Skeletal muscle satellite cell (primary cell): ENCODE results near the gene CTIF.
"Not testable (repeated sequence)": the region's sequence is repeated elsewhere in the genome, so short reads cannot be mapped to it uniquely, and the experiment has no call there.

ENCODE experiments used
- H3K27me3 ChIP-seq: 2 replicates; pipeline ENCODE4 v1.7.0; 2013; ENCODE audit warnings: low read length; ENCODE audit not compliant: control insufficient read depth, insufficient read depth
- H3K36me3 ChIP-seq: 2 replicates; pipeline ENCODE4 v1.7.0; 2013; ENCODE audit warnings: mild to moderate bottlenecking, control low read depth, low read length; ENCODE audit not compliant: insufficient read depth
- H3K4me1 ChIP-seq: 2 replicates; pipeline ENCODE4 v1.7.0; 2013; ENCODE audit warnings: low read length; ENCODE audit not compliant: control insufficient read depth, insufficient read depth
- H3K4me2 ChIP-seq: 2 replicates; pipeline ENCODE4 v1.7.0; 2013; ENCODE audit warnings: mild to moderate bottlenecking, low read length
- H3K4me3 ChIP-seq: 2 replicates; pipeline ENCODE4 v1.7.0; 2013; ENCODE audit warnings: low read length
- H3K9ac ChIP-seq: 2 replicates; pipeline ENCODE4 v1.7.0; 2013; ENCODE audit warnings: mild to moderate bottlenecking, low read depth, low read length, moderate library complexity
- H3K9me3 ChIP-seq: replicated peaks from 2 replicates; pipeline ENCODE4 v1.7.0; 2013; ENCODE audit warnings: mild to moderate bottlenecking, control low read depth, low read length

The CTIF gene

GRCh38 chr18:48715711-48716361, 177.0 kb downstream of the CTIF start:
- H3K9ac ChIP-seq = no peak overlapping the region
- no peaks in the 10 kb centered on the region for H3K27me3 ChIP-seq
- no peaks in the 10 kb centered on the region for H3K9me3 ChIP-seq
- H3K4me2 ChIP-seq = no peak overlapping the region
- H3K4me3 ChIP-seq = no peak overlapping the region
- peaks cover 24% of the 10 kb centered on the region for H3K4me1 ChIP-seq
- peaks cover 22% of the 10 kb centered on the region for H3K36me3 ChIP-seq

- not testable (repeated sequence) for H3K9ac ChIP-seq, H3K4me3 ChIP-seq, H3K9me3 ChIP-seq, H3K4me2 ChIP-seq, H3K27me3 ChIP-seq
- H3K36me3 ChIP-seq = peaks cover 22% of the 10 kb centered on the region
- H3K4me1 ChIP-seq = peaks cover 26% of the 10 kb centered on the region
Observed at GRCh38 chr18:48717227-48717626, 178.4 kb downstream of the CTIF start.

DNA sequence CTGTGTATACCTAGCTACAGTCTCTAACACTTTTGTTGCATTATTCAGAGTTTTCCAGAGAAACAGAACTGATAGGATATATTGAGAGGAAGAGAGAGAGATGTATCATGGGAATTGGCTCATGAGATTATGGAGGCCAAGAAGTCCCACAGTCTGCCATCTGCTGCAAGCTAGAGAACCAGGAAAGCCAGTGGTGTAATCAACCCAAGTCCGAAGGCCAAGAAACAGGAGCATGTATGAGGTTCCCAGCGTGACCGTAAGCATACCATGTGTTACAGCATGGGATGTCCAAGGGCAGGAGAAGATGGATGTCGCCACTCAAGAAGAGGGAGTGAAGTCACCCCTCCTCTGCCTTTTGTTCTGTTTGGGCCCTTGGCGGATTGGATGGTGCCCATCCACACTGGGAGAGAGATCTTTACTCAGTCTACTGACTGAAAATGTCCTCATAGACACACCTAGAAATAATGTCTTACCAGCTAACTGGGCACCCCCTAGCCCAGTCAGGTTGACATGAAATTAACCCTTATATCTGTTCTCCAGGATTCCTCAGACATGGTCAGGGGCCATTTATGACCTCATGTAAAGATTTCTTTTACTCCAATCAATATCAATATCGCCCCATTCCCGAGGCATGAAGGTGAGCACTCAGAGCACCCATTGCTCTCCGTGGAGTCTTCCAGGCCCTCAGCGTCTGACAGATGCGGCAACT, 179.6 kb downstream of the CTIF start:
- H3K36me3 ChIP-seq = peaks cover 28% of the 10 kb centered on the region
- H3K27me3 ChIP-seq = no peaks in the 10 kb centered on the region
- H3K4me2 ChIP-seq = no peak overlapping the region
- H3K4me3 ChIP-seq = no peak overlapping the region
- no peaks in the 10 kb centered on the region for H3K9me3 ChIP-seq
- no peak overlapping the region for H3K9ac ChIP-seq
- peaks cover 22% of the 10 kb centered on the region for H3K4me1 ChIP-seq

- Histone ChIP-seq H3K9ac (no peak overlapping the region), H3K36me3 (peaks cover 26% of the 10 kb centered on the region), H3K4me3 (no peak overlapping the region), H3K4me1 (peaks cover 22% of the 10 kb centered on the region), H3K4me2 (no peak overlapping the region), H3K9me3 (no peaks in the 10 kb centered on the region), H3K27me3 (no peaks in the 10 kb centered on the region)
Observed at GRCh38 chr18:48719388-48719787, 180.6 kb downstream of the CTIF start.

- Histone ChIP-seq H3K36me3 (peaks cover 20% of the 10 kb centered on the region), H3K27me3 (no peaks in the 10 kb centered on the region), H3K4me1 (peaks cover 22% of the 10 kb centered on the region), H3K4me2 (peak overlapping the region; percentile 36), H3K9me3 (no peaks in the 10 kb centered on the region), H3K4me3 (no peak overlapping the region), H3K9ac (no peak overlapping the region)
Observed at GRCh38 chr18:48719974-48720654, 181.3 kb downstream of the CTIF start.

DNA sequence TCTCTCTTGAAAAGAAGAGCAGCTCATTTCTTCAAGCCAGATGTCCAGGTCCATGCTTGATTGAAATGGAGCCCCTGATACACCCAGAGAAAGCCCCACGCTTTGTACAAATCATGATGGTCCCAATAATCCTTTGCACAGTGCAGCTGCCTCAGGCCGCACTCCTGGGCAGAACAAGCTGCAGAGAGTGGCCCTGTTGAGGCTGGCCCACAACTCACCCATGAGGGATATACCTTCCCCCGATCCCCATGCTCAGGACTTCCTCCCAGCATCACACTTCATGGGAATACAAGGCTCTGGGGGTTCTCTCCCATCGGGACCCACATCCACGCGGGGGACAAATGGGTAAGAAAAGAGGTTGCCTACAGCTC, 181.8 kb downstream of the CTIF start:
- H3K27me3 ChIP-seq = no peaks in the 10 kb centered on the region
- peaks cover 21% of the 10 kb centered on the region for H3K36me3 ChIP-seq
- H3K4me3 ChIP-seq = no peak overlapping the region
- peaks cover 22% of the 10 kb centered on the region for H3K4me1 ChIP-seq
- H3K9me3 ChIP-seq = peaks cover under 1% of the 10 kb centered on the region
- peak overlapping the region; percentile 36 for H3K4me2 ChIP-seq
- H3K9ac ChIP-seq = no peak overlapping the region

GRCh38 chr18:48721312-48721711, 182.5 kb downstream of the CTIF start:
- Histone ChIP-seq H3K9ac (no peak overlapping the region), H3K27me3 (no peaks in the 10 kb centered on the region), H3K4me3 (no peak overlapping the region), H3K4me1 (peaks cover 19% of the 10 kb centered on the region), H3K9me3 (peaks cover 7% of the 10 kb centered on the region), H3K36me3 (peaks cover 28% of the 10 kb centered on the region), H3K4me2 (no peak overlapping the region)

DNA sequence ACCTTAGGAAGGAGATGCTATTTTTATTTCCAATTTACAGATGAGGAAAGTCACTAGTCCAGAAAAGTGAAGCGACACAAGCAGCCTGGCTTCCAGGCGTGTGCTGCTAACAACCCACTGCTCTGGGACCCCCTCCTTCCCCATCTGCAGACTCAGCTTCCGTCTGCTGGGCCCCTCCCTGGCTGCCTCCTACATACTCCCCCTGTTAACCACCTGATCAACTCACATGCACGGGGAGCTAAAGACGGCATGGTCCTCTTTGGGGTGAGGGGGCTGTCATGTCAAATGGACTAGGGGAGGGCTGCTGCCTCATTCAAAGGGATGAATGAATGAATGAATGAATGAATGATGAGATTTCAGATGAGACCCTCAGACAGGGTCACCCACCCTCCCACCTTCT, 184.2 kb downstream of the CTIF start:
- Histone ChIP-seq H3K9me3 (peaks cover 24% of the 10 kb centered on the region), H3K4me1 (peaks cover 23% of the 10 kb centered on the region), H3K4me2 (no peak overlapping the region), H3K27me3 (no peaks in the 10 kb centered on the region), H3K9ac (no peak overlapping the region), H3K4me3 (no peak overlapping the region), H3K36me3 (peaks cover 28% of the 10 kb centered on the region)

DNA sequence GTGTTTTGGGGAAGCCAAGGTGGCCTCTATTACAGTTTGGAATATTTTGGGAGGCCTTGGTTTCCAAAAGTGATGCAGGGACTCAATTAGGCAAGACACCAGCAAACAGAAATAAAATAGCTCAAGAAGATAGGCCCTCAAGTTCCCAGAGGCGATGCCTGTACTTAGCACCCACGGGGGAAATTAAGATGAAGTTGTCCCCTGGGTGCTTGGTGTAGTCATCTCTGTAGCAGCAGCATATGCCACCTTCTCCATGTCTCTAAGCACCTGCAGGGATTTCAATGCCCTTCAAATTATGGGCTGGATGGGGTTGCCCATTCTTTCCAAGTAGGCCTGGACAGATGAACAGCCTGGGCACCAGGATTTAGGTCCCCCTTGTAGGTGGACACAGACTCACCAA, 185.0 kb downstream of the CTIF start:
- H3K36me3 ChIP-seq = peaks cover 20% of the 10 kb centered on the region

DNA sequence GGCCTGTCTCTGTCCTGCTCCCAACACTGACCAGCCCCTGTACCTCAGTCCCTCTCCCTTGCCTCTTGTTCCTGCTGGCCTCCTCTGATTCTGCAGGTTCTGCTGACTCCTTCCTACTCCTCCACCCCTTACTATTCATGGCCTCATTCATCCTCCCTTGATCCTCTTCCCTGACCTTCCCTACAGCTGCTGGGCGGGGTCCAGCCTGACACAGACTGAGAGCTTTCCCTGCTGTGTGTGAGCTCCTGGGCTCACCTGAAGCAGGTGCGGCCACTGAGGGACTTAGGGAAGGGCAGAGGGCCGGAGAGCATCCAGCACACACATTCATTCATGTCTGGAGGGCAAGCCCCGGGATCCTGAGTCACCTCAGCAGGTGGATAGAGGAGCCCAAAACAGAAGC, 185.6 kb downstream of the CTIF start:
- Histone ChIP-seq H3K9ac (no peak overlapping the region), H3K9me3 (peaks cover 26% of the 10 kb centered on the region), H3K36me3 (peaks cover 16% of the 10 kb centered on the region), H3K4me1 (peaks cover 34% of the 10 kb centered on the region), H3K27me3 (no peaks in the 10 kb centered on the region), H3K4me3 (no peak overlapping the region), H3K4me2 (no peak overlapping the region)

More for the DNA sequence above, 185.0 kb downstream of the CTIF start:
- no peaks in the 10 kb centered on the region for H3K27me3 ChIP-seq
- H3K4me3 ChIP-seq = no peak overlapping the region
- peaks cover 28% of the 10 kb centered on the region for H3K4me1 ChIP-seq
- H3K9ac ChIP-seq = no peak overlapping the region
- no peak overlapping the region for H3K4me2 ChIP-seq
- peaks cover 26% of the 10 kb centered on the region for H3K9me3 ChIP-seq

DNA sequence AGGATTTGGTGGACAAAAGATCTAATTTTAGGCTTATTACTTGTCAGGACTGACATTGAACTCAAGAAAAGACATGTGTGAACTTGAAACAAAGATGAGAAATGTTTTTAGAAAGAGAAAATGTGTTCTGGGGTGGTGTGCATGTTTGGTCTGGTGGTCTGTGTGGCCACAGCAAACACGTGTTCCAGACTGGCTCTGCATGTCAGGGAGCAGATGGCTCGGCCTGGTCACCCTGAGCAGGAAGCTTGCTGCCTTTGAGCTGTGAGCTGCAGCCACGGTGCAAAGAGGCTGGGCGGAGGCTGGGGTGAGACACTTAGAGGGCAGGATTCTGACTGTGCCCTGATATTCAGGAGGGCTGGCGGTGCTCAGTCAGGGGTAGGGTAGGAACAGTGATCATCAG, 186.1 kb downstream of the CTIF start:
- no peak overlapping the region for H3K9ac ChIP-seq
- no peak overlapping the region for H3K4me3 ChIP-seq
- H3K27me3 ChIP-seq = no peaks in the 10 kb centered on the region
- H3K4me2 ChIP-seq = no peak overlapping the region
- H3K9me3 ChIP-seq = peaks cover 26% of the 10 kb centered on the region
- peaks cover 20% of the 10 kb centered on the region for H3K36me3 ChIP-seq
- peaks cover 34% of the 10 kb centered on the region for H3K4me1 ChIP-seq
